H9 (cell line): ENCODE measurements around the gene WDR4. TPM values are rescaled to one million over a fixed set of nuclear protein-coding genes. Genes with fewer than 3 reads are reported as not detected.

Experiments used
- DNase-seq: peaks from one replicate; pipeline ENCODE4 v3.0.0-alpha.2; 2017
- H2AFZ ChIP-seq: one replicate; pipeline ENCODE4 v1.6.1; 2013; ENCODE audit warnings: mild to moderate bottlenecking, low read length, control low read depth, moderate library complexity
- H2AK5ac ChIP-seq: 2 replicates; pipeline ENCODE4 v1.6.1; 2013; ENCODE audit warnings: low read length, control low read depth, mixed read lengths; ENCODE audit not compliant: insufficient read length
- H2BK120ac ChIP-seq: one replicate; pipeline ENCODE4 v1.6.1; 2013; ENCODE audit warnings: low read depth, mild to moderate bottlenecking, low read length, control low read depth, inconsistent platforms; ENCODE audit not compliant: poor library complexity, severe bottlenecking
- H2BK12ac ChIP-seq: 2 replicates; pipeline ENCODE4 v1.6.1; 2013; ENCODE audit warnings: low read length, control low read depth, mixed read lengths, low read depth; ENCODE audit not compliant: insufficient read length
- H2BK15ac ChIP-seq: 2 replicates; pipeline ENCODE4 v1.6.1; 2013; ENCODE audit warnings: low read depth, low read length, control low read depth
- H2BK20ac ChIP-seq: one replicate; pipeline ENCODE4 v1.6.1; 2013; ENCODE audit warnings: low read depth, mild to moderate bottlenecking, low read length, control low read depth, inconsistent platforms; ENCODE audit not compliant: poor library complexity, severe bottlenecking
- H2BK5ac ChIP-seq: 2 replicates; pipeline ENCODE4 v1.6.1; 2013; ENCODE audit warnings: low read length, control low read depth, mixed read lengths; ENCODE audit not compliant: insufficient read length
- H3K14ac ChIP-seq: 2 replicates; pipeline ENCODE4 v1.6.1; 2013; ENCODE audit warnings: low read length, control low read depth; ENCODE audit not compliant: insufficient read depth
- H3K18ac ChIP-seq: 2 replicates; pipeline ENCODE4 v1.6.1; 2013; ENCODE audit warnings: low read depth, mild to moderate bottlenecking, mixed read lengths, low read length, control low read depth; ENCODE audit not compliant: insufficient read length
- H3K23ac ChIP-seq: 2 replicates; pipeline ENCODE4 v1.6.1; 2013; ENCODE audit warnings: low read length, control low read depth, mixed read lengths, low read depth; ENCODE audit not compliant: insufficient read length
- H3K23me2 ChIP-seq: 2 replicates; pipeline ENCODE4 v1.6.1; 2013; ENCODE audit warnings: low read depth, mild to moderate bottlenecking, mixed read lengths, low read length, control low read depth; ENCODE audit not compliant: insufficient read length, poor library complexity, severe bottlenecking
- H3K27ac ChIP-seq: 2 replicates; pipeline ENCODE4 v1.5.1; 2013; ENCODE audit warnings: low read length, control low read depth, mixed read lengths, low read depth; ENCODE audit not compliant: insufficient read length
- H3K27me3 ChIP-seq: 2 replicates; pipeline ENCODE4 v1.6.1; 2013; ENCODE audit warnings: low read length, control low read depth, inconsistent platforms; ENCODE audit not compliant: insufficient read depth
- H3K4ac ChIP-seq: 2 replicates; pipeline ENCODE4 v1.6.1; 2013; ENCODE audit warnings: low read depth, mild to moderate bottlenecking, control low read depth, inconsistent platforms, low read length, moderate library complexity
- H3K4me1 ChIP-seq: 2 replicates; pipeline ENCODE4 v1.6.1; 2013; ENCODE audit warnings: low read length, control low read depth, inconsistent platforms; ENCODE audit not compliant: insufficient read depth
- H3K4me2 ChIP-seq: 2 replicates; pipeline ENCODE4 v1.6.1; 2013; ENCODE audit warnings: low read length, control low read depth, mixed read lengths; ENCODE audit not compliant: insufficient read length, insufficient read depth
- H3K56ac ChIP-seq: 2 replicates; pipeline ENCODE4 v1.6.1; 2013; ENCODE audit warnings: low read depth, mild to moderate bottlenecking, mixed read lengths, low read length, control low read depth; ENCODE audit not compliant: insufficient read length
- H3K79me1 ChIP-seq: 2 replicates; pipeline ENCODE4 v1.6.1; 2013; ENCODE audit warnings: low read depth, mild to moderate bottlenecking, moderate library complexity, low read length, control low read depth, inconsistent platforms; ENCODE audit not compliant: insufficient read depth, poor library complexity, severe bottlenecking
- H3K79me2 ChIP-seq: 2 replicates; pipeline ENCODE4 v1.6.1; 2013; ENCODE audit warnings: low read length, control low read depth, inconsistent platforms; ENCODE audit not compliant: insufficient read depth
- H3K9ac ChIP-seq: 2 replicates; pipeline ENCODE4 v1.6.1; 2013; ENCODE audit warnings: low read length, control low read depth, mixed read lengths; ENCODE audit not compliant: insufficient read length; ENCODE audit errors: extremely low read depth
- H3K9me3 ChIP-seq: one replicate; pipeline ENCODE4 v1.6.1; 2013; ENCODE audit warnings: low read depth, low read length, inconsistent platforms; ENCODE audit not compliant: control insufficient read depth
- H3T11ph ChIP-seq: one replicate; pipeline ENCODE4 v1.6.1; 2013; ENCODE audit warnings: mild to moderate bottlenecking, low read length, control low read depth, inconsistent platforms
- H4K20me1 ChIP-seq: one replicate; pipeline ENCODE4 v1.6.1; 2013; ENCODE audit not compliant: control insufficient read depth, insufficient read length, insufficient read depth
- H4K5ac ChIP-seq: 2 replicates; pipeline ENCODE4 v1.6.1; 2013; ENCODE audit warnings: low read depth, mild to moderate bottlenecking, mixed read lengths, low read length, control low read depth; ENCODE audit not compliant: insufficient read length
- H4K8ac ChIP-seq: replicated peaks from 2 replicates; pipeline ENCODE4 v1.6.1; 2013; ENCODE audit warnings: low read length, control low read depth, mixed read lengths, low read depth; ENCODE audit not compliant: insufficient read length
- H4K91ac ChIP-seq: 2 replicates; pipeline ENCODE4 v1.6.1; 2013; ENCODE audit warnings: low read depth, mild to moderate bottlenecking, moderate library complexity, mixed read lengths, low read length, control low read depth; ENCODE audit not compliant: insufficient read length
- H3K27ac Mint-ChIP-seq, 3 experiments: 2 replicates in 2 of 3; 3 replicates in 1 of 3; pipeline ENCODE4 v1.8.0; 2020 to 2021; ENCODE audit warnings: mixed read lengths in 3 of 3, mild to moderate bottlenecking in 1 of 3, moderate library complexity in 1 of 3
- H3K27me3 Mint-ChIP-seq: 2 replicates; pipeline ENCODE4 v1.8.0; 2021; ENCODE audit warnings: low read depth, mild to moderate bottlenecking, moderate library complexity, mixed read lengths
- H3K36me3 Mint-ChIP-seq, 3 experiments: 2 replicates in 2 of 3; 3 replicates in 1 of 3; pipeline ENCODE4 v1.8.0; 2020 to 2021; ENCODE audit warnings: low read depth in 3 of 3, mixed read lengths in 3 of 3; ENCODE audit not compliant: insufficient read depth in 1 of 3
- H3K4me1 Mint-ChIP-seq, 2 experiments: 2 replicates each; pipeline ENCODE4 v1.8.0; 2020; ENCODE audit warnings: mixed read lengths in 2 of 2
- H3K4me3 Mint-ChIP-seq, 2 experiments: 2 replicates in 1 of 2; 3 replicates in 1 of 2; pipeline ENCODE4 v1.8.0; 2020 to 2021; ENCODE audit warnings: mild to moderate bottlenecking in 2 of 2, mixed read lengths in 2 of 2, moderate library complexity in 1 of 2
- H3K9me3 Mint-ChIP-seq, 2 experiments: 2 replicates in 1 of 2; 3 replicates in 1 of 2; pipeline ENCODE4 v1.8.0; 2020; ENCODE audit warnings: mild to moderate bottlenecking in 2 of 2, mixed read lengths in 2 of 2, moderate library complexity in 1 of 2
- WGBS: extraction: QIAGEN DNeasy Blood & Tissue Kit; methylation state at CpG from one replicate; pipeline ENCODE4 v1.1.7; 2013; ENCODE audit warnings: missing lambda C conversion rate, low lambda C conversion rate, mixed read lengths; ENCODE audit not compliant: insufficient read length; ENCODE audit errors: extremely low coverage; 5-methylcytosine and 5-hydroxymethylcytosine counted together
- total RNA-seq: library from RNA; stranded (reverse); gene quantifications from 2 replicates; pipeline ENCODE4 v1.2.1, GENCODE V29; 2021
- TF ChIP-seq, protein P1 (sequence below): fragments of 200-600 bp; sonication (generic); conservative IDR thresholded peaks from 3 replicates; pipeline ENCODE4 v1.8.0; 2021; ENCODE audit warnings: antibody characterized with exemption, mild to moderate bottlenecking

WDR4 gene
- total RNA-seq, 1 experiment from 2014 or later, result 54.4 TPM

DNA sequence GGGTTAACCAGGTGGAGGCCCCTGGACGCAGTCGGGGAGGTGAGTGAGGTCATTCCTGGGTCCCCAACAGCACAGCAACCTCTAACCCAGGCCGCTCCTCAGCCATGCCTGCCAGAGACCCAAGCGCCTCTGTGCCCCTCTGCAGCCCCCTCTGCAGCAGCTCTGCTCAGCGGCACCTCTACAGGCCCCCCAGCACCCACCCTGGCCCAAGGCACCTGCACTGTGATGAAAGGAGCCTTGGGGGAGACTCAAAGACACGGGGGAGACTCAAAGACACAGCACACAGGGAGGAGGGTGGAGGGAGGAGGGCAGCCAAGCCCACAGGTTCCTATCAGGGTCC is 19.5 kb downstream of the WDR4 start:
- Histone ChIP-seq H4K5ac (no peak overlapping the region), H3K56ac (no peak overlapping the region), H2AFZ (no peak overlapping the region), H3K23ac (no peak overlapping the region), H3K27me3 (no peaks in the 10 kb centered on the region), H3T11ph (no peak overlapping the region), H4K8ac (no peak overlapping the region), H2BK5ac (no peak overlapping the region), H2AK5ac (no peak overlapping the region), H2BK12ac (no peak overlapping the region), H4K91ac (no peak overlapping the region), H3K79me2 (peaks cover 19% of the 10 kb centered on the region; the same call in 1 of the 2 replicates), H3K14ac (no peak overlapping the region), H2BK15ac (no peak overlapping the region), H3K27ac (no peak overlapping the region), H3K9ac (no peak overlapping the region), H3K4ac (no peak overlapping the region), H3K18ac (no peak overlapping the region), H4K20me1 (peaks cover 3% of the 10 kb centered on the region), H2BK20ac (no peak overlapping the region), H3K23me2 (no peaks in the 10 kb centered on the region), H3K79me1 (peaks cover 3% of the 10 kb centered on the region), H3K4me2 (no peak overlapping the region), H3K9me3 (no peaks in the 10 kb centered on the region), H3K4me1 (no peaks in the 10 kb centered on the region), H2BK120ac (no peak overlapping the region)
- peaks cover 42 to 86% (median 85%) of the 10 kb centered on the region in 3 experiments; a peak in 6 of 7 replicates for H3K36me3 Mint-ChIP-seq
- no peak for DNase-seq
- TF ChIP-seq, protein P1, sequence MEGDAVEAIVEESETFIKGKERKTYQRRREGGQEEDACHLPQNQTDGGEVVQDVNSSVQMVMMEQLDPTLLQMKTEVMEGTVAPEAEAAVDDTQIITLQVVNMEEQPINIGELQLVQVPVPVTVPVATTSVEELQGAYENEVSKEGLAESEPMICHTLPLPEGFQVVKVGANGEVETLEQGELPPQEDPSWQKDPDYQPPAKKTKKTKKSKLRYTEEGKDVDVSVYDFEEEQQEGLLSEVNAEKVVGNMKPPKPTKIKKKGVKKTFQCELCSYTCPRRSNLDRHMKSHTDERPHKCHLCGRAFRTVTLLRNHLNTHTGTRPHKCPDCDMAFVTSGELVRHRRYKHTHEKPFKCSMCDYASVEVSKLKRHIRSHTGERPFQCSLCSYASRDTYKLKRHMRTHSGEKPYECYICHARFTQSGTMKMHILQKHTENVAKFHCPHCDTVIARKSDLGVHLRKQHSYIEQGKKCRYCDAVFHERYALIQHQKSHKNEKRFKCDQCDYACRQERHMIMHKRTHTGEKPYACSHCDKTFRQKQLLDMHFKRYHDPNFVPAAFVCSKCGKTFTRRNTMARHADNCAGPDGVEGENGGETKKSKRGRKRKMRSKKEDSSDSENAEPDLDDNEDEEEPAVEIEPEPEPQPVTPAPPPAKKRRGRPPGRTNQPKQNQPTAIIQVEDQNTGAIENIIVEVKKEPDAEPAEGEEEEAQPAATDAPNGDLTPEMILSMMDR, result no peak
- no peaks in the 10 kb centered on the region for H3K9me3 Mint-ChIP-seq
- WGBS, result no CpG with 5 or more reads among the region's 6 CpGs
- H3K4me1 Mint-ChIP-seq, result peaks cover 2 to 10% of the 10 kb centered on the region in 2 experiments; a peak in 2 of 4 replicates
- no peaks in the 10 kb centered on the region; the same call in 1 of the 2 replicates for H3K27me3 Mint-ChIP-seq
- no peak overlapping the region for H3K27ac Mint-ChIP-seq
- no peak overlapping the region for H3K4me3 Mint-ChIP-seq
